ENCODE results near the gene TSC1.

DNA sequence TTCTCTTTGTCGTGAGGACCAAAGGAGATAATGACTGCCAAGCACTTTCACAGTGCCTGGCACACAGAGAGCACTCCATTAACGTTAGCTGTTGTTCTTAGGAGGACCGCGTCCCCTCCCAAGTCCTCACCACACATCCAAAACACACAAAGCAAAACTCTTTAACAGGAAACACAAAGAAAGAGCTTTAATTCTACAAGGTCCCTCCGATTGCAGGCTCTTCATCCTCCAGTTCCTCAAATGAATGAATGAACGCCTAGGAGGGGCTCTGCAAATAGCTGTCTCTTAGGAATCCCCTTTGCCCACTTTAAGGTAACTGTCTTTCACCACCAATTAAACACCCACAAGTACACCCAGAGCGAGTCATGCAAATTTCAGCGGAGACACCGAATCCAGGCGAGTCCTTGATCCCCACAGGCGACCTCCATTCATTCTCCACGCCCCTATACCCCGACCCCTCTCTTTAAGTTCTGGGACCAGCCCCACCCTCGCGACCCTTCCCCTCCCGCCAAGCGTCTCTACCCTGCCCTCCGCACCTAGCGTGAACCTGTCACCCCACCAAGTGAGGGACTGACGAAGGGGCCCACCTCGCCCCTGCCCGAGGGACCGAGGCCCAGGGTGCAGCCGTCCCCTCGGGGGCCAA is 644 bp downstream of the TSC1 start:
- TF ChIP-seq, protein P1, sequence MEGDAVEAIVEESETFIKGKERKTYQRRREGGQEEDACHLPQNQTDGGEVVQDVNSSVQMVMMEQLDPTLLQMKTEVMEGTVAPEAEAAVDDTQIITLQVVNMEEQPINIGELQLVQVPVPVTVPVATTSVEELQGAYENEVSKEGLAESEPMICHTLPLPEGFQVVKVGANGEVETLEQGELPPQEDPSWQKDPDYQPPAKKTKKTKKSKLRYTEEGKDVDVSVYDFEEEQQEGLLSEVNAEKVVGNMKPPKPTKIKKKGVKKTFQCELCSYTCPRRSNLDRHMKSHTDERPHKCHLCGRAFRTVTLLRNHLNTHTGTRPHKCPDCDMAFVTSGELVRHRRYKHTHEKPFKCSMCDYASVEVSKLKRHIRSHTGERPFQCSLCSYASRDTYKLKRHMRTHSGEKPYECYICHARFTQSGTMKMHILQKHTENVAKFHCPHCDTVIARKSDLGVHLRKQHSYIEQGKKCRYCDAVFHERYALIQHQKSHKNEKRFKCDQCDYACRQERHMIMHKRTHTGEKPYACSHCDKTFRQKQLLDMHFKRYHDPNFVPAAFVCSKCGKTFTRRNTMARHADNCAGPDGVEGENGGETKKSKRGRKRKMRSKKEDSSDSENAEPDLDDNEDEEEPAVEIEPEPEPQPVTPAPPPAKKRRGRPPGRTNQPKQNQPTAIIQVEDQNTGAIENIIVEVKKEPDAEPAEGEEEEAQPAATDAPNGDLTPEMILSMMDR (IDR thresholded peaks at IDR 0.05), result no peak
- no peak for TF ChIP-seq POLR2A (IDR thresholded peaks at IDR 0.05)

Data from Peyer's patch (tissue), 4 donors.